Brain microvascular endothelial cell (primary cell): Measurements from ENCODE around the gene MOCS3.
"Not testable (repeated sequence)": the region's sequence is repeated elsewhere in the genome, so short reads cannot be mapped to it uniquely, and the experiment has no call there.

ENCODE experiments used
- DNase-seq: peaks from one replicate; pipeline ENCODE4 v3.0.0-alpha.2; 2020
- H3K27ac ChIP-seq: fragments of 250-450 bp; sonication (Bioruptor Pico); 2 replicates; pipeline ENCODE4 v1.5.1; 2020; ENCODE audit warnings: mild to moderate bottlenecking, moderate library complexity
- H3K27me3 ChIP-seq: fragments of 250-450 bp; sonication (Bioruptor Pico); replicated peaks from 2 replicates; pipeline ENCODE4 v1.5.1; 2020; ENCODE audit warnings: mild to moderate bottlenecking
- H3K36me3 ChIP-seq: fragments of 250-450 bp; sonication (Bioruptor Pico); replicated peaks from 2 replicates; pipeline ENCODE4 v1.5.1; 2020; ENCODE audit warnings: mild to moderate bottlenecking
- H3K4me3 ChIP-seq: 2 replicates; pipeline ENCODE4 v1.5.1; 2011; ENCODE audit warnings: low read depth, mild to moderate bottlenecking, control low read depth, low read length, moderate library complexity
- CTCF ChIP-seq: IDR thresholded peaks from 2 replicates; pipeline ENCODE4 v1.5.1; 2011; ENCODE audit warnings: low read depth, mild to moderate bottlenecking, moderate library complexity, low read length, control low read depth, inconsistent platforms; ENCODE audit errors: missing control alignments
- in situ Hi-C: cut with HindIII; loops from 2 replicates; pipeline ENCODE4 v1.10.0; 2017; ENCODE audit warnings: low sequenced_read_pairs, low pct_ligation_motif_present

MOCS3 gene

GRCh38 chr20:50975701-50976330 lies 17.2 kb downstream of the MOCS3 start:
- Histone ChIP-seq H3K27ac (no peak overlapping the region), H3K36me3 (no peaks in the 10 kb centered on the region), H3K27me3 (no peaks in the 10 kb centered on the region), H3K4me3 (no peak overlapping the region)
- no peak for TF ChIP-seq CTCF
- in situ Hi-C loops, result loop anchor here (25.0 kb wide), 1 partner anchor 336 kb away; no protein-coding TSS in a partner anchor
- no peak for DNase-seq

GRCh38 chr20:50977066-50978021 lies 18.7 kb downstream of the MOCS3 start:
- no peak for TF ChIP-seq CTCF
- Histone ChIP-seq H3K36me3 (no peaks in the 10 kb centered on the region), H3K27me3 (no peaks in the 10 kb centered on the region), H3K4me3 (no peak overlapping the region), H3K27ac (no peak overlapping the region)
- in situ Hi-C loops, result loop anchor here (25.0 kb wide), 1 partner anchor 335 kb away; no protein-coding TSS in a partner anchor
- DNase-seq, result no peak

GRCh38 chr20:50978533-50978932 lies 19.9 kb downstream of the MOCS3 start:
- H3K27me3 ChIP-seq, H3K36me3 ChIP-seq, H3K27ac ChIP-seq, H3K4me3 ChIP-seq, DNase-seq: not testable (repeated sequence)
- in situ Hi-C loops, result loop anchor here (25.0 kb wide), 1 partner anchor 334 kb away; no protein-coding TSS in a partner anchor

GRCh38 chr20:50980071-50980681 lies 21.6 kb downstream of the MOCS3 start:
- no peak overlapping the region for H3K4me3 ChIP-seq
- H3K36me3 ChIP-seq, result no peaks in the 10 kb centered on the region
- H3K27me3 ChIP-seq, result no peaks in the 10 kb centered on the region
- peak; percentile 99 for DNase-seq
- peak overlapping the region; percentile 93 for H3K27ac ChIP-seq
- TF ChIP-seq CTCF, result no peak
- in situ Hi-C loops, result loop anchor here (25.0 kb wide), 1 partner anchor 332 kb away; no protein-coding TSS in a partner anchor

GRCh38 chr20:50980851-50981713 lies 22.5 kb downstream of the MOCS3 start:
- peak; percentile 86 for TF ChIP-seq CTCF
- H3K36me3 ChIP-seq, result no peaks in the 10 kb centered on the region
- in situ Hi-C loops, result loop anchor here (25.0 kb wide), 1 partner anchor 331 kb away; no protein-coding TSS in a partner anchor
- DNase-seq, result peak; percentile 68
- H3K27ac ChIP-seq, result peak overlapping the region; percentile 93
- no peaks in the 10 kb centered on the region for H3K27me3 ChIP-seq
- no peak overlapping the region for H3K4me3 ChIP-seq
